H1 (cell line): ENCODE results near the gene EFHD1. TPM values are rescaled to one million over a fixed set of nuclear protein-coding genes. Genes with fewer than 3 reads are reported as not detected.

Experiments
- CTCF ChIA-PET: fragments of 300-600 bp; sonication (Branson Sonifier 250); formaldehyde crosslinking; loops from one replicate; lab custom pipeline; 2021; ENCODE audit not compliant: partially characterized antibody; lab: Charles Lee
- POLR2A ChIA-PET: fragments of 300-600 bp; sonication (Branson Sonifier 250); formaldehyde crosslinking; loops from one replicate; lab custom pipeline; 2021; ENCODE audit warnings: inconsistent platforms; ENCODE audit not compliant: partially characterized antibody; lab: Charles Lee
- DNase-seq, 2 experiments: peaks; one replicate each; pipeline versions ENCODE4 v3.0.0 to v3.0.0-alpha.2; 2010 to 2022; ENCODE audit warnings: low spot score in 2 of 2, low read depth in 1 of 2, mixed read lengths in 1 of 2
- FAIRE-seq: peaks from 2 replicates; lab custom pipeline; 2011; peaks lifted over from hg19 to GRCh38; lab: Jason Lieb, UNC
- H2AFZ ChIP-seq: 2 replicates; pipeline ENCODE4 v1.8.1; 2012; ENCODE audit warnings: low read length, inconsistent platforms
- H2AK5ac ChIP-seq: 2 replicates; pipeline ENCODE4 v1.6.1; 2013; ENCODE audit warnings: low read depth, low read length
- H2BK120ac ChIP-seq: replicated peaks from 2 replicates; pipeline ENCODE3; 2013; ENCODE audit warnings: low read depth, low read length, inconsistent platforms
- H2BK12ac ChIP-seq: 2 replicates; pipeline ENCODE4 v1.6.1; 2013; ENCODE audit warnings: low read depth, low read length
- H2BK15ac ChIP-seq: 2 replicates; pipeline ENCODE4 v1.6.1; 2013; ENCODE audit warnings: low read length
- H2BK20ac ChIP-seq: 2 replicates; pipeline ENCODE4 v1.6.1; 2013; ENCODE audit warnings: low read length
- H2BK5ac ChIP-seq: 2 replicates; pipeline ENCODE4 v1.6.1; 2013; ENCODE audit warnings: low read depth, low read length
- H3K14ac ChIP-seq: 2 replicates; pipeline ENCODE4 v1.6.1; 2013; ENCODE audit warnings: inconsistent platforms; ENCODE audit not compliant: insufficient read length
- H3K18ac ChIP-seq: 2 replicates; pipeline ENCODE4 v1.6.1; 2013; ENCODE audit warnings: low read length; ENCODE audit errors: extremely low read depth
- H3K23ac ChIP-seq: 2 replicates; pipeline ENCODE4 v1.6.1; 2013; ENCODE audit warnings: inconsistent platforms; ENCODE audit not compliant: insufficient read length
- H3K23me2 ChIP-seq: 2 replicates; pipeline ENCODE4 v1.6.1; 2013; ENCODE audit warnings: low read depth, low read length
- H3K27ac ChIP-seq: 2 replicates; pipeline ENCODE4 v1.6.1; 2011; ENCODE audit warnings: low read depth, low read length, inconsistent platforms
- H3K27me3 ChIP-seq, 4 experiments: replicated peaks in 1 of 4; 1 replicate in 1 of 4; 2 replicates in 3 of 4; pipeline versions ENCODE4 v1.6.1 to v1.8.1; 2011 to 2013; ENCODE audit warnings: low read length in 3 of 4, mild to moderate bottlenecking in 3 of 4, inconsistent platforms in 2 of 4, mixed read lengths in 2 of 4, moderate library complexity in 1 of 4; ENCODE audit not compliant: control insufficient read depth in 3 of 4, insufficient read depth in 3 of 4; ENCODE audit errors: extremely low read depth in 1 of 4
- H3K36me3 ChIP-seq, 4 experiments: 2 replicates each; pipeline versions ENCODE4 v1.6.1 to v1.8.1; 2011 to 2013; ENCODE audit warnings: mild to moderate bottlenecking in 4 of 4, low read length in 3 of 4, moderate library complexity in 2 of 4, control low read depth in 1 of 4, inconsistent platforms in 1 of 4; ENCODE audit not compliant: insufficient read depth in 4 of 4, control insufficient read depth in 2 of 4
- H3K4ac ChIP-seq: replicated peaks from 2 replicates; pipeline ENCODE3; 2013; ENCODE audit warnings: low read length, low read depth, mixed read lengths, inconsistent platforms; ENCODE audit not compliant: insufficient read length
- H3K4me1 ChIP-seq, 4 experiments: replicated peaks in 1 of 4; 1 replicate in 1 of 4; 2 replicates in 3 of 4; pipeline versions ENCODE4 v1.6.1 to v1.8.1; 2011 to 2013; ENCODE audit warnings: low read length in 3 of 4, inconsistent platforms in 2 of 4, mixed read lengths in 1 of 4; ENCODE audit not compliant: insufficient read depth in 4 of 4, control insufficient read depth in 3 of 4
- H3K4me2 ChIP-seq, 2 experiments: 2 replicates each; pipeline versions ENCODE4 v1.6.1 to v1.8.1; 2011 to 2013; ENCODE audit warnings: low read depth in 2 of 2, low read length in 2 of 2, control low read depth in 1 of 2, inconsistent platforms in 1 of 2, mild to moderate bottlenecking in 1 of 2; ENCODE audit not compliant: insufficient read depth in 1 of 2
- H3K4me3 ChIP-seq, 4 experiments: fragments of 200-600, 300-600 bp in 1 of 4; sonication (generic), shearing (Covaris generic), sonication (Bioruptor Twin) in 1 of 4; 2 replicates each; pipeline versions ENCODE4 v1.5.1 to v1.8.1; 2011 to 2016; ENCODE audit warnings: low read length in 4 of 4, low read depth in 3 of 4, control low read depth in 2 of 4, inconsistent platforms in 2 of 4, mild to moderate bottlenecking in 2 of 4, mixed read lengths in 1 of 4, moderate library complexity in 1 of 4; ENCODE audit not compliant: insufficient read depth in 2 of 4; ENCODE audit errors: extremely low read depth in 1 of 4
- H3K56ac ChIP-seq: replicated peaks from 2 replicates; pipeline ENCODE3; 2013; ENCODE audit warnings: low read depth, mild to moderate bottlenecking, mixed read lengths, low read length, inconsistent platforms; ENCODE audit not compliant: insufficient read length
- H3K79me1 ChIP-seq: 2 replicates; pipeline ENCODE4 v1.6.1; 2013; ENCODE audit warnings: low read depth, low read length, control low read depth
- H3K79me2 ChIP-seq, 2 experiments: 2 replicates each; pipeline versions ENCODE4 v1.6.1 to v1.8.1; 2012 to 2013; ENCODE audit warnings: low read length in 2 of 2, mild to moderate bottlenecking in 2 of 2, inconsistent platforms in 1 of 2; ENCODE audit not compliant: insufficient read depth in 2 of 2, control insufficient read depth in 1 of 2
- H3K9ac ChIP-seq, 4 experiments: replicated peaks in 1 of 4; 1 replicate in 1 of 4; 2 replicates in 3 of 4; pipeline versions ENCODE4 v1.6.1 to v1.8.1; 2011 to 2013; ENCODE audit warnings: low read depth in 3 of 4, low read length in 3 of 4, control low read depth in 2 of 4, mild to moderate bottlenecking in 2 of 4, moderate library complexity in 2 of 4, inconsistent platforms in 1 of 4; ENCODE audit errors: extremely low read depth in 1 of 4
- H3K9me3 ChIP-seq, 2 experiments: 2 replicates each; pipeline versions ENCODE4 v1.6.1 to v1.8.1; 2012 to 2013; ENCODE audit warnings: mild to moderate bottlenecking in 2 of 2, moderate library complexity in 2 of 2, control low read depth in 1 of 2, inconsistent platforms in 1 of 2, low read depth in 1 of 2, low read length in 1 of 2, mixed read lengths in 1 of 2; ENCODE audit not compliant: insufficient read depth in 2 of 2
- H4K20me1 ChIP-seq, 2 experiments: replicated peaks in 1 of 2; 2 replicates each; pipeline versions ENCODE3 to v1.8.1; 2011 to 2013; ENCODE audit warnings: inconsistent platforms in 2 of 2, low read length in 2 of 2, mild to moderate bottlenecking in 1 of 2; ENCODE audit not compliant: insufficient read depth in 2 of 2, control insufficient read depth in 1 of 2
- H4K5ac ChIP-seq: 2 replicates; pipeline ENCODE4 v1.6.1; 2013; ENCODE audit warnings: low read length, low read depth, mixed read lengths, inconsistent platforms; ENCODE audit not compliant: insufficient read length
- H4K8ac ChIP-seq: 2 replicates; pipeline ENCODE4 v1.8.0; 2013; ENCODE audit warnings: mild to moderate bottlenecking, moderate library complexity, low read length, inconsistent platforms; ENCODE audit not compliant: insufficient read depth; ENCODE audit errors: extremely low read depth
- H4K91ac ChIP-seq: replicated peaks from 2 replicates; pipeline ENCODE3; 2013; ENCODE audit warnings: low read length, mixed read lengths, inconsistent platforms; ENCODE audit not compliant: insufficient read length
- BACH1 ChIP-seq: IDR thresholded peaks from 2 replicates; pipeline ENCODE4 v1.6.1; 2012; ENCODE audit warnings: low read length, improper control_type of control experiment
- NANOG ChIP-seq: IDR thresholded peaks from 2 replicates; pipeline ENCODE4 v1.6.1; 2011; ENCODE audit warnings: low read length, low read depth, mild to moderate bottlenecking, inconsistent platforms; ENCODE audit not compliant: insufficient read depth, poor library complexity, severe bottlenecking
- SP2 ChIP-seq: IDR thresholded peaks from 2 replicates; pipeline ENCODE4 v1.6.1; 2012; ENCODE audit warnings: mild to moderate bottlenecking, low read length, inconsistent platforms
- TAF1 ChIP-seq: IDR thresholded peaks from 2 replicates; pipeline ENCODE4 v1.6.1; 2011; ENCODE audit warnings: mild to moderate bottlenecking, low read depth, low read length
- TCF12 ChIP-seq: IDR thresholded peaks from 2 replicates; pipeline ENCODE4 v1.6.1; 2011; ENCODE audit warnings: low read depth, mild to moderate bottlenecking, low read length
- WGBS, 2 experiments: shearing (Covaris generic) in 1 of 2; methylation state at CpG; one replicate each; pipeline versions ENCODE4 v1.1.6 to v1.1.7; 2013 to 2015; ENCODE audit warnings: low lambda C conversion rate in 2 of 2, mixed read lengths in 2 of 2, inconsistent platforms in 1 of 2, low coverage in 1 of 2, missing lambda C conversion rate in 1 of 2; ENCODE audit not compliant: insufficient replicate concordance in 2 of 2, insufficient coverage in 1 of 2, insufficient read length in 1 of 2; ENCODE audit errors: extremely low coverage in 1 of 2, missing lambda C conversion rate in 1 of 2; 5-methylcytosine and 5-hydroxymethylcytosine counted together
- polyA plus RNA-seq, 7 experiments: library from polyadenylated mRNA; depleted of rRNA in 3 of 7; stranded (reverse) in 5 of 7; unstranded in 2 of 7; fragments of >200 nt in 5 of 7; fragments of 200-250 nt in 2 of 7; gene quantifications; 1 replicate in 5 of 7; 2 replicates in 1 of 7; 4 replicates in 1 of 7; pipeline versions ENCODE4 v1.2.1 to v1.2.3, GENCODE V29; 2011 to 2013; ENCODE audit warnings: missing spikeins in 2 of 7, mixed read lengths in 2 of 7
- total RNA-seq: library from RNA; stranded (reverse); fragmentation: NEBNext Ultra II Directional; extraction: Animal tissue kit (Norgen Biotek cat#: 25700); gene quantifications from 2 replicates; pipeline ENCODE4 v1.2.1, GENCODE V29; 2021

The EFHD1 gene
- total and polyA plus RNA-seq, 2 of the 8 experiments (the other 6 are each of a cell fraction or from before 2014, with no cell fraction given): 3.4 to 4.5 TPM

GRCh38 chr2:232607011-232607410 is 26.4 kb upstream of the EFHD1 start:
- Histone ChIP-seq H3K4me1 (no peaks in the 10 kb centered on the region; a peak in 1 of 7 replicates), H3K79me1 (no peaks in the 10 kb centered on the region), H2BK12ac (no peak overlapping the region), H3K14ac (no peak overlapping the region), H2BK15ac (no peak overlapping the region), H4K91ac (no peak overlapping the region), H3K79me2 (no peaks in the 10 kb centered on the region), H3K56ac (no peak overlapping the region), H3K4ac (no peak overlapping the region), H3K23me2 (0 out of 2 replicates have a peak, but pooled peaks cover 2% of the 10 kb centered on the region), H3K4me3 (no peak overlapping the region), H3K27ac (no peak overlapping the region), H2BK20ac (no peak overlapping the region), H3K36me3 (no peaks in the 10 kb centered on the region), H4K8ac (no peak overlapping the region), H2AK5ac (no peak overlapping the region), H3K23ac (no peak overlapping the region), H4K5ac (no peak overlapping the region), H3K9me3 (no peaks in the 10 kb centered on the region), H2BK120ac (no peak overlapping the region), H4K20me1 (no peaks in the 10 kb centered on the region), H3K9ac (no peak overlapping the region), H2AFZ (no peak overlapping the region), H3K18ac (no peak overlapping the region), H3K4me2 (no peak overlapping the region), H2BK5ac (no peak overlapping the region), H3K27me3 (no peaks in the 10 kb centered on the region)
- FAIRE-seq (no peak), DNase-seq (no peak)
- 92% methylated on average over 15 of the region's 17 CpGs; no CpG with 5 or more reads in 1 of the 2 experiments for WGBS, 2 experiments
- ChIA-PET POLR2A (interaction anchor here (0.6 kb wide), 2 partner anchors 14 to 680 kb away, joined by 3 to 4 read pairs; no protein-coding TSS in a partner anchor), CTCF (interaction anchor here (0.6 to 1.3 kb wide), 11 partner anchors 14 to 260 kb away, joined by 3 to 6 read pairs (median 3); no protein-coding TSS in a partner anchor)
- TF ChIP-seq NANOG: no peak
- TF ChIP-seq SP2: no peak
- no peak for TF ChIP-seq TAF1
- TF ChIP-seq BACH1: no peak
- no peak for TF ChIP-seq TCF12
